Caco-2 (cell line): ENCODE results near the gene VWA8. TPM values are rescaled to one million over a fixed set of nuclear protein-coding genes. Genes with fewer than 3 reads are reported as not detected.

Source experiments
- BruUV-seq: library from RNA; stranded (reverse); fragments of 400-500 nt; replicated peaks from 2 replicates; lab custom pipeline; 2021; lab: Mats Ljungman, UMichigan
- CTCF ChIA-PET: fragments of 300-600 bp; sonication (Branson Sonifier 250); formaldehyde crosslinking; loops from one replicate; lab custom pipeline; 2022; ENCODE audit warnings: antibody characterized with exemption; lab: Charles Lee
- POLR2A ChIA-PET: fragments of 300-600 bp; sonication (Branson Sonifier 250); formaldehyde crosslinking; loops from one replicate; lab custom pipeline; 2022; ENCODE audit warnings: antibody characterized with exemption; lab: Charles Lee
- DNase-seq, 2 experiments: peaks; one replicate each; pipeline versions ENCODE4 v3.0.0 to v3.0.0-alpha.2; 2020 to 2022
- H3K27me3 ChIP-seq: replicated peaks from 2 replicates; pipeline ENCODE4 v1.6.0; 2011; ENCODE audit warnings: low read length; ENCODE audit not compliant: control insufficient read depth, insufficient read depth
- H3K36me3 ChIP-seq: 2 replicates; pipeline ENCODE4 v1.5.1; 2011; ENCODE audit warnings: low read length; ENCODE audit not compliant: control insufficient read depth, insufficient read depth
- H3K4me1 ChIP-seq: fragments of 250-450 bp; sonication (Bioruptor Pico); 2 replicates; pipeline ENCODE4 v1.5.1; 2020; ENCODE audit warnings: mild to moderate bottlenecking
- H3K4me3 ChIP-seq: 2 replicates; pipeline ENCODE4 v1.5.1; 2011; ENCODE audit warnings: low read depth, mild to moderate bottlenecking, control low read depth, low read length
- H3K9me3 ChIP-seq: fragments of 250-450 bp; sonication (Bioruptor Pico); 2 replicates; pipeline ENCODE4 v1.5.1; 2020; ENCODE audit warnings: mild to moderate bottlenecking, moderate library complexity
- H3K27ac Mint-ChIP-seq: one replicate; pipeline ENCODE4 v1.8.0; 2022; ENCODE audit warnings: mixed read lengths; ENCODE audit not compliant: unreplicated experiment
- H3K27me3 Mint-ChIP-seq: one replicate; pipeline ENCODE4 v1.8.0; 2022; ENCODE audit warnings: mixed read lengths; ENCODE audit not compliant: insufficient read depth, unreplicated experiment
- H3K36me3 Mint-ChIP-seq: one replicate; pipeline ENCODE4 v1.8.0; 2022; ENCODE audit warnings: mild to moderate bottlenecking, mixed read lengths; ENCODE audit not compliant: insufficient read depth, unreplicated experiment
- H3K4me1 Mint-ChIP-seq: one replicate; pipeline ENCODE4 v1.8.0; 2022; ENCODE audit warnings: low read depth, mixed read lengths; ENCODE audit not compliant: unreplicated experiment
- H3K4me3 Mint-ChIP-seq: one replicate; pipeline ENCODE4 v1.8.0; 2022; ENCODE audit warnings: mild to moderate bottlenecking, moderate library complexity, mixed read lengths; ENCODE audit not compliant: unreplicated experiment
- H3K9me3 Mint-ChIP-seq: one replicate; pipeline ENCODE4 v1.8.0; 2022; ENCODE audit warnings: mixed read lengths; ENCODE audit not compliant: unreplicated experiment
- intact Hi-C: fragments of 100-400 bp; cut with micrococcal nuclease; formaldehyde crosslinking; loops from one replicate; pipeline ENCODE4 v1.10.0; 2022; ENCODE audit not compliant: unreplicated experiment
- total RNA-seq: library from RNA; stranded (reverse); gene quantifications from 2 replicates; pipeline ENCODE4 v1.2.3, GENCODE V29; 2022
- TF ChIP-seq, protein P1 (sequence below), 2 experiments: fragments of 200-600 bp in 1 of 2; IDR thresholded peaks; 1 replicate in 1 of 2; 2 replicates in 1 of 2; pipeline versions ENCODE4 v1.5.1 to v1.8.0; 2011 to 2022; ENCODE audit warnings: antibody characterized with exemption in 1 of 2, control low read depth in 1 of 2, inconsistent platforms in 1 of 2, low read depth in 1 of 2, low read length in 1 of 2, mild to moderate bottlenecking in 1 of 2, moderate library complexity in 1 of 2; ENCODE audit not compliant: insufficient read depth in 1 of 2, severe bottlenecking in 1 of 2, unreplicated experiment in 1 of 2

Gene VWA8
- total RNA-seq, 1 experiment from 2014 or later: 20.7 TPM

DNA sequence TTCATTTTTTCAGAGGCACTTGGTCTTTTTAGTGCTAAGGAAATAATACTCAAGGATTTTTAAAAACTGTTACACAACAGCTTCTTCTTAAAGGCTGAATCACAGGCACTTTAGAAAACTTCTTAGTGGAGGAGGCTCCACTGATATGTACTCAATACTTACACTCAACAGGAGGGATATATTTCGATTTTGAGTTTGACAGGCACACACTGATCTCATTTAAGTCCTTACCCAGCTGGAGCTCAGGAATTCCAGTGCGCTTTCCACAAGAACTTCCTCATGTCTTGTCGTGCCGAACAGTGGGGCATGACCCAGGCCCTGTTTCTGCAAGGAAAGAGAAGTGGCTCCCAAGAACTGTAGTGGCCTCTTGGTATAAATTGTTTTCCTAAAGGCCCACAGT, 399.7 kb downstream of the VWA8 start:
- Mint-ChIP-seq H3K9me3 (peaks cover 18% of the 10 kb centered on the region), H3K36me3 (peaks cover 5% of the 10 kb centered on the region), H3K4me1 (peaks cover 7% of the 10 kb centered on the region), H3K4me3 (no peak overlapping the region), H3K27me3 (no peaks in the 10 kb centered on the region), H3K27ac (no peak overlapping the region)
- Histone ChIP-seq H3K4me1 (peaks cover 10% of the 10 kb centered on the region), H3K9me3 (no peaks in the 10 kb centered on the region), H3K4me3 (no peak overlapping the region), H3K36me3 (no peaks in the 10 kb centered on the region), H3K27me3 (no peaks in the 10 kb centered on the region)
- POLR2A ChIA-PET: no interaction called here
- CTCF ChIA-PET: interaction anchor here (0.5 to 0.7 kb wide), 2 partner anchors 52 to 292 kb away, joined by 3 to 4 read pairs; no protein-coding TSS in a partner anchor
- no TSS peak for BruUV-seq
- TF ChIP-seq, protein P1, sequence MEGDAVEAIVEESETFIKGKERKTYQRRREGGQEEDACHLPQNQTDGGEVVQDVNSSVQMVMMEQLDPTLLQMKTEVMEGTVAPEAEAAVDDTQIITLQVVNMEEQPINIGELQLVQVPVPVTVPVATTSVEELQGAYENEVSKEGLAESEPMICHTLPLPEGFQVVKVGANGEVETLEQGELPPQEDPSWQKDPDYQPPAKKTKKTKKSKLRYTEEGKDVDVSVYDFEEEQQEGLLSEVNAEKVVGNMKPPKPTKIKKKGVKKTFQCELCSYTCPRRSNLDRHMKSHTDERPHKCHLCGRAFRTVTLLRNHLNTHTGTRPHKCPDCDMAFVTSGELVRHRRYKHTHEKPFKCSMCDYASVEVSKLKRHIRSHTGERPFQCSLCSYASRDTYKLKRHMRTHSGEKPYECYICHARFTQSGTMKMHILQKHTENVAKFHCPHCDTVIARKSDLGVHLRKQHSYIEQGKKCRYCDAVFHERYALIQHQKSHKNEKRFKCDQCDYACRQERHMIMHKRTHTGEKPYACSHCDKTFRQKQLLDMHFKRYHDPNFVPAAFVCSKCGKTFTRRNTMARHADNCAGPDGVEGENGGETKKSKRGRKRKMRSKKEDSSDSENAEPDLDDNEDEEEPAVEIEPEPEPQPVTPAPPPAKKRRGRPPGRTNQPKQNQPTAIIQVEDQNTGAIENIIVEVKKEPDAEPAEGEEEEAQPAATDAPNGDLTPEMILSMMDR (IDR thresholded peaks at IDR 0.05; ENCODE audit: insufficient read depth in 1 of 2, low read depth in 1 of 2, low read length in 1 of 2, severe bottlenecking in 1 of 2, unreplicated experiment in 1 of 2): no peak
- no peak for DNase-seq
- intact Hi-C loops: no loop called here

DNA sequence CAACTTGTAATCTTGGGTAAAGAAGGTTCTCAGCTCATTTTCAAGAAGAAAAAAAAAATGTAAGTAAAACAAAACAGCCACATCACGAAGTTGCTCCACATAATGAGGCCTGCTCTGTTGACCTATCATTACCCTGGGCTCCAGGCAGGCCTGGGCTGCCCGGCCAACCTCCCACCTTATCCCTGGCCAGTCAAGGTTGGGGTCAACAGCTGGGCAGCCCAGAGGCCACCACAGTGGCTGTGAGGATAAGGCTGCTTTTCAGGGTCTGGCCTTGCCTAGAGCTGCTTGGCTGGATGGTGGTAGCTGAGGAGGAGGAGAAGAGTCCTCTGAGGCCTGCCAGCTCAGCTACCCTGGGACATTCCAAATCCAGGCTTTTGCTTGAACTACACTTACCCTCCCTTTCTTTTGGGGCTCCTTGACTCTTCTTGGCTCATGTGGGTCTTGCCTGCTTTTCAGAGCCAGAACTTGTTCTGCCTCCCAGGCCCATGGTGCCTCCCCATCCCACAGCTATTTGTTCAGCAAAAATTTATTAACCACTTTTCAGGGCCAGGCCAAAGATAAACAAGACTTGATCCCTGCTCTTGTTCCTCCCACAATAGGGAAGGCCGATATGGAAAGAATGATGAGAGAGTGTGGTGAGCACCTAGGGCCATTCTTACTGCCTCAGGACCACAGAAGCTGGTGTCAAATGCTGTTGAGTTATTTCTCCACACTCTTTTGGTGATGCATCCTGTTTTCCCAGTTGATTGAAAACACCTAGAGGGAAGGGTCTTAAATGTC, 401.9 kb downstream of the VWA8 start:
- Mint-ChIP-seq H3K27ac (no peak overlapping the region), H3K4me3 (no peak overlapping the region), H3K27me3 (no peaks in the 10 kb centered on the region), H3K36me3 (no peaks in the 10 kb centered on the region), H3K9me3 (peaks cover 18% of the 10 kb centered on the region), H3K4me1 (peaks cover 13% of the 10 kb centered on the region)
- peaks cover 6% of the 10 kb centered on the region for H3K4me1 ChIP-seq
- TF ChIP-seq, protein P1 (IDR thresholded peaks at IDR 0.05; ENCODE audit: insufficient read depth in 1 of 2, low read depth in 1 of 2, low read length in 1 of 2, severe bottlenecking in 1 of 2, unreplicated experiment in 1 of 2): no peak
- H3K27me3 ChIP-seq: no peaks in the 10 kb centered on the region
- no peak overlapping the region for H3K4me3 ChIP-seq
- intact Hi-C loops: no loop called here
- no peak for DNase-seq
- CTCF ChIA-PET: no interaction called here
- POLR2A ChIA-PET: no interaction called here
- no peaks in the 10 kb centered on the region for H3K9me3 ChIP-seq
- no TSS peak for BruUV-seq
- H3K36me3 ChIP-seq: no peaks in the 10 kb centered on the region

DNA sequence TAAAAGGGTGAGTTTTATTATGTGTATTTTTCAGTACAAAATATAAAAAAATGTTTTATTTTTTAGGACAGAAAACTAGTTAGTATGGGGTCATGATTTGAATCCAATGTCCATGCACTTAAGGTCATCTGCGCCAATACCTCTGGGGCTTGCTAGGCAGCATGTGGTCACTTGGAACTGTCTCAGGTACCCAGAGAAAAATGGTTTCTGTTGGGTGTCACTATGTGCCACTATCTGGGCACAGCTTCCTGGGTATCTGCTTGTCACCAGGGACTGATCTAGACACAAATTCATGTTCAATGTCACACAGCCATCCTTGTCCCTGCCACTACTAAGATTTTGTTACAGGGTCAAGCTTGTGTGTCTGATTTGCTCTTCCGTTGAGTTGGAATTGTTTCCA, 403.2 kb downstream of the VWA8 start:
- no peaks in the 10 kb centered on the region for H3K27me3 Mint-ChIP-seq
- Histone ChIP-seq H3K27me3 (no peaks in the 10 kb centered on the region), H3K36me3 (no peaks in the 10 kb centered on the region), H3K4me1 (no peaks in the 10 kb centered on the region), H3K9me3 (no peaks in the 10 kb centered on the region), H3K4me3 (no peak overlapping the region)
- no peak overlapping the region for H3K27ac Mint-ChIP-seq
- no peaks in the 10 kb centered on the region for H3K36me3 Mint-ChIP-seq
- no peak for DNase-seq
- ChIA-PET POLR2A (no interaction called here), CTCF (no interaction called here)
- H3K4me1 Mint-ChIP-seq: peaks cover 16% of the 10 kb centered on the region
- H3K9me3 Mint-ChIP-seq: peaks cover 18% of the 10 kb centered on the region
- no peak overlapping the region for H3K4me3 Mint-ChIP-seq
- no TSS peak for BruUV-seq
- TF ChIP-seq, protein P1 (IDR thresholded peaks at IDR 0.05; ENCODE audit: insufficient read depth in 1 of 2, low read depth in 1 of 2, low read length in 1 of 2, severe bottlenecking in 1 of 2, unreplicated experiment in 1 of 2): no peak
- intact Hi-C loops: no loop called here
